ENCODE data around the gene PAK6.

DNA sequence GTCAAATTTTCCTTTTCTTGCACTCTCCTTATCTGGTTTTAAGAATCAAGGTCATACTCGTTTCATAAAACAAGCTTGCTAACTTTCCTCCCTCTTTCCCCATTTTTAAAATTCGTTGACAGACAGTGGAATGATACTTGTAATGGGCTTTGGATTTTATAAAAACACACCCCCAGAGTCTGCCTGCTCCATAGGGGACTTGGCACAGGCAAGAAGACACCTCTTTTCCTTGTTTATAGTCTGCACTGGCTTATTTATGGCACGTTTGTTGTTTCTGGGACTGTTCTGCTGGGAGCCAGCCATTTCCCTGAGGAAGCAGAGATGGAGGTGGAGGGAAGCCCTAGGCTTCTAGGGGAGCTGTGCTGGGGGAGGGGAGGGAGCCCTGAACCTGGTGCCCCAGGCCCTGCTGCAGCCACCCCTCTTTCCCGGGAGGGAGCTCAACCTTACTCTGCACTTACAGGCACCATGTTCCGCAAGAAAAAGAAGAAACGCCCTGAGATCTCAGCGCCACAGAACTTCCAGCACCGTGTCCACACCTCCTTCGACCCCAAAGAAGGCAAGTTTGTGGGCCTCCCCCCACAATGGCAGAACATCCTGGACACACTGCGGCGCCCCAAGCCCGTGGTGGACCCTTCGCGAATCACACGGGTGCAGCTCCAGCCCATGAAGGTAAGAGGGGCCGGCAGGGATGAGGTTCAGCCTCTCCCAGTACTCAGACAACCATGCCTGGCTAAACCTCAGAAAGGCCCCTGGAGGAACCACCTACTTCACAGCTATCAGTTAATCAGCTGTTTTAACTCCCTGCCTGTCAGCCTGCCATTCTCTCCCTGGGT is 25.7 kb downstream of the PAK6 start:
- TF ChIP-seq, protein P1, sequence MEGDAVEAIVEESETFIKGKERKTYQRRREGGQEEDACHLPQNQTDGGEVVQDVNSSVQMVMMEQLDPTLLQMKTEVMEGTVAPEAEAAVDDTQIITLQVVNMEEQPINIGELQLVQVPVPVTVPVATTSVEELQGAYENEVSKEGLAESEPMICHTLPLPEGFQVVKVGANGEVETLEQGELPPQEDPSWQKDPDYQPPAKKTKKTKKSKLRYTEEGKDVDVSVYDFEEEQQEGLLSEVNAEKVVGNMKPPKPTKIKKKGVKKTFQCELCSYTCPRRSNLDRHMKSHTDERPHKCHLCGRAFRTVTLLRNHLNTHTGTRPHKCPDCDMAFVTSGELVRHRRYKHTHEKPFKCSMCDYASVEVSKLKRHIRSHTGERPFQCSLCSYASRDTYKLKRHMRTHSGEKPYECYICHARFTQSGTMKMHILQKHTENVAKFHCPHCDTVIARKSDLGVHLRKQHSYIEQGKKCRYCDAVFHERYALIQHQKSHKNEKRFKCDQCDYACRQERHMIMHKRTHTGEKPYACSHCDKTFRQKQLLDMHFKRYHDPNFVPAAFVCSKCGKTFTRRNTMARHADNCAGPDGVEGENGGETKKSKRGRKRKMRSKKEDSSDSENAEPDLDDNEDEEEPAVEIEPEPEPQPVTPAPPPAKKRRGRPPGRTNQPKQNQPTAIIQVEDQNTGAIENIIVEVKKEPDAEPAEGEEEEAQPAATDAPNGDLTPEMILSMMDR (conservative IDR thresholded peaks at IDR 0.05; ENCODE audit: low read depth in 2 of 2): no peak
- TF ChIP-seq POLR2AphosphoS5 (IDR thresholded peaks at IDR 0.05; ENCODE audit: low read depth) (no peak), EZH2phosphoT487 (IDR thresholded peaks at IDR 0.05; ENCODE audit: unreplicated experiment) (no peak), EZH2 (IDR thresholded peaks at IDR 0.05; ENCODE audit: low read depth, unreplicated experiment) (no peak)
- TF ChIP-seq, protein P2, sequence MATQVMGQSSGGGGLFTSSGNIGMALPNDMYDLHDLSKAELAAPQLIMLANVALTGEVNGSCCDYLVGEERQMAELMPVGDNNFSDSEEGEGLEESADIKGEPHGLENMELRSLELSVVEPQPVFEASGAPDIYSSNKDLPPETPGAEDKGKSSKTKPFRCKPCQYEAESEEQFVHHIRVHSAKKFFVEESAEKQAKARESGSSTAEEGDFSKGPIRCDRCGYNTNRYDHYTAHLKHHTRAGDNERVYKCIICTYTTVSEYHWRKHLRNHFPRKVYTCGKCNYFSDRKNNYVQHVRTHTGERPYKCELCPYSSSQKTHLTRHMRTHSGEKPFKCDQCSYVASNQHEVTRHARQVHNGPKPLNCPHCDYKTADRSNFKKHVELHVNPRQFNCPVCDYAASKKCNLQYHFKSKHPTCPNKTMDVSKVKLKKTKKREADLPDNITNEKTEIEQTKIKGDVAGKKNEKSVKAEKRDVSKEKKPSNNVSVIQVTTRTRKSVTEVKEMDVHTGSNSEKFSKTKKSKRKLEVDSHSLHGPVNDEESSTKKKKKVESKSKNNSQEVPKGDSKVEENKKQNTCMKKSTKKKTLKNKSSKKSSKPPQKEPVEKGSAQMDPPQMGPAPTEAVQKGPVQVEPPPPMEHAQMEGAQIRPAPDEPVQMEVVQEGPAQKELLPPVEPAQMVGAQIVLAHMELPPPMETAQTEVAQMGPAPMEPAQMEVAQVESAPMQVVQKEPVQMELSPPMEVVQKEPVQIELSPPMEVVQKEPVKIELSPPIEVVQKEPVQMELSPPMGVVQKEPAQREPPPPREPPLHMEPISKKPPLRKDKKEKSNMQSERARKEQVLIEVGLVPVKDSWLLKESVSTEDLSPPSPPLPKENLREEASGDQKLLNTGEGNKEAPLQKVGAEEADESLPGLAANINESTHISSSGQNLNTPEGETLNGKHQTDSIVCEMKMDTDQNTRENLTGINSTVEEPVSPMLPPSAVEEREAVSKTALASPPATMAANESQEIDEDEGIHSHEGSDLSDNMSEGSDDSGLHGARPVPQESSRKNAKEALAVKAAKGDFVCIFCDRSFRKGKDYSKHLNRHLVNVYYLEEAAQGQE (IDR thresholded peaks at IDR 0.05; ENCODE audit: unreplicated experiment): no peak

All from GM23338 (cell line).